HG02798 (cell line): ENCODE data around the gene STX4.
"Not testable (repeated sequence)": the region's sequence is repeated elsewhere in the genome, so short reads cannot be mapped to it uniquely, and the experiment has no call there.

Experiments
- ATAC-seq: cut with Tn5 transposase; IDR thresholded peaks from one replicate; pipeline ENCODE4 v1.9.1; 2021; ENCODE audit warnings: mild to moderate bottlenecking; ENCODE audit not compliant: unreplicated experiment, poor library complexity

STX4 gene

DNA sequence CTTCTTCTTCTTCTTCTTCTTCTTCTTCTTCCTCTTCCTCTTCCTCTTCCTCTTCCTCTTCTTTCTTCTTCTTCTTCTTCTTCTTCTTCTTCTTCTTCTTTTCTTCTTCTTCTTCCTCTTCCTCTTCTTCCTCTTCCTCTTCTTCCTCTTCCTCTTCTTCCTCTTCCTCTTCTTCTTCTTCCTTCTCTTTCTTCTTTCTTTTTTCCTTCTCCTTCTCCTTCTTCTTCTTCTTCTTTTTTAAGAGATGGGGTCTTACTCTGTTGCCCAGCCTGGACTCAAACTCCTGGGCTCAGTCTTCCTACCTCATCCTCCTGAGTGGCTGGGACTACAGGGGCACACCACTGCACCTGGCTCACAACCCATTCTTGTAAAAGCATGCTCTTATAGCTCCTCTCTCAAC is 20.1 kb upstream of the STX4 start:
- ATAC-seq, result not testable (repeated sequence)

DNA sequence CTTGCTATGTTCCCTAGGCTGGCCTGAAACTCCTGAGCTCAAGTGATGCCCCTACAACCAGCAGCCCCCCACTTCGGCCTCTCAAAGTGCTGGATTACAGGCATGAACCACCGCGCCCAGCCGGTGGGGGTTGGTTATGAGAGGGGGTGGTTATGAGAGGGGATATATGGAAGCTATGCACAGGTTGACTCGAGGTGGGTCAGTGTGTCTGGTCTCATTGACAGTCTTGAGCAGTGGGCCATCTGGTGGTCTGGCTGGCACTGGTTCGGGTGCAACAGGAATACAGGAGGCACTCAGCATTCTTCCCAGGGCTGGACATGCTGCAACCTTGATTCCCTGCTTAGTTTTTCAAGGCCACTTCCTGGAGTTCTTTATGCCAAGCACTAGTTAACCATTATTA is 17.3 kb upstream of the STX4 start:
- ATAC-seq, result no peak

DNA sequence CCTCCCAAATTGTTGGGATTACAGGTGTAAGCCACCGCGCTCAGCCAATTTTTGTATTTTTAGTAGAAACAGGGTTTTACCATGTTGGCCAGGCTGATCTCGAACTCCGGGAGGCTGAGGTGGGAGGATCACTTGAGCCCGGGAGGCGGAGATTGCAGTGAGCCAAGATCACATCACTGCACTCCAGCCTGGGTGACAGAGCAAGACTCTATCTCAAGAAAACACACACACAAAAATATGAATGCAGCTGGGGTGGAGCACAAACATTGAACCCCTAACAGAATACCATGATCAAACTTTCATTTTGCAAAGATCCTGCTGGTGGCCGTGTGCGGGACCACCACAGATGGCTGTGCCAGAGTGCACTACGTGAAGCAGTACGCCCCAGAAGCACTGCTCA is 15.6 kb upstream of the STX4 start:
- ATAC-seq, result not testable (repeated sequence)

DNA sequence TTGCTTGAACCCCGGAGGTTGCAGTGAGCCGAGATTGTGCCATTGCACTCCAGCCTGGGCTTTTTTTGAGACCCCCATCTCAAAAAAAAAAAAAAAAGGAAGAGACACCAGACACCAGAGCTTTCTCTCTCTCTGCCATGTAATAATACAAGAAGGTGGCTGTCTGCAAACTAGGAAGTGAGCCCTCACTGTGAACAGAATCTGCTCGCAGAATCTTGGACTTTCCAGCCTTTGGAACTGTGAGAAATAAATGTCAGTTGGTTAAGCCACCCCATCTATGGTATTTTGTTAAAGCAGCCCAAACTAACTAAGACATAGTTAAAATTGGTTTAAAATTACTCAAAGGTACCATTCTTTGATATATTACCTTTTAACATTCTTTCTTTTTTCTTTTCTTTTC is 12.8 kb upstream of the STX4 start:
- ATAC-seq, result no peak

DNA sequence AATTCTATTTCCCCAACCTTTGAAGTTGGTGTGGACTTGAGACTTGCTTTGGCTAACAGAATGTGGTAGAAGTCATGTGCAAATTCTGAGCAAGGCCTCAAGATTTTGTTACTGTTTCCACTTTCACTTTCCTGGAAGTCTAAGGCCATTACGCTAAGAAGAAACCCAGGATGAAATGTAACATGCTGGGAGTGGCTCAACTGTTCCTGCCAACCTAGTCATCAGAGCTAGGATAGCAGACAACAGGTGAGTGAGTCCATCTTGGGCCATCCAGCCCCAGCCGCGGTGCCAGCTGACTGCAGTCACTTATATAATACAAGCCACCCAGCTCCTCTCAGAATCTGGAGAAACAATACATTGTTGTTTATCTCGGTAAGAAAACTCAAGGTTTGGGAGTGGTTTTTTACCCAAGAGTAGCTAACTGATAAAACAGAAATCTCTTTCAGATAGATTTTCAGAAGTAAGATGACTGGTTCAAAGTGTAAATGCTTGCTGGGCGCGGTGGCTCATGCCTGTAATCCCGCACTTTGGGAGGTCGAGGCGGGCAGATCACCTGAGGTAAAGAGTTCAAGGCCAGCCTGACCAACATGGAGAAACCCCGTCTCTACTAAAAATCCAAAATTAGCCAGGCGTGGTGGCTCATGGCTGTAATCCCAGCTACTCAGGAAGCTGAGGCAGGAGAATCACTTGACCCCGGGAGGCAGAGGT is 10.7 kb upstream of the STX4 start:
- ATAC-seq, result no peak

DNA sequence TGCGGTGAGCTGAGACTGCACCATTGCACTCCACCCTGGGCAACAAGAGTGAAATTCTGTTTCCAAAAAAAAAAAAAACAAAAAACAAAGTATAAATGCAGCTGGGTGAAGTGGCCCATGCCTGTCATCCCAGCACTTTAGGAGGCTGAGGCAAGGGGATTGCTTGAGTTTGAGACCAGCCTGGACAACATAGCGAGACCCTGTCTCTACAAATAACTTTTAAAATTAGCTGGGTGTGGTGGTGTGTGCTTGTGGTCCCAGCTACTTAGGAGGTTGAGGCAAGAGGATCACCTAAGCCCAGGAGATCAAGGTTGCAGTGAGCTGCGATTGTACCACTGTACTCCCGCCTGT is 10.1 kb upstream of the STX4 start:
- no peak for ATAC-seq

DNA sequence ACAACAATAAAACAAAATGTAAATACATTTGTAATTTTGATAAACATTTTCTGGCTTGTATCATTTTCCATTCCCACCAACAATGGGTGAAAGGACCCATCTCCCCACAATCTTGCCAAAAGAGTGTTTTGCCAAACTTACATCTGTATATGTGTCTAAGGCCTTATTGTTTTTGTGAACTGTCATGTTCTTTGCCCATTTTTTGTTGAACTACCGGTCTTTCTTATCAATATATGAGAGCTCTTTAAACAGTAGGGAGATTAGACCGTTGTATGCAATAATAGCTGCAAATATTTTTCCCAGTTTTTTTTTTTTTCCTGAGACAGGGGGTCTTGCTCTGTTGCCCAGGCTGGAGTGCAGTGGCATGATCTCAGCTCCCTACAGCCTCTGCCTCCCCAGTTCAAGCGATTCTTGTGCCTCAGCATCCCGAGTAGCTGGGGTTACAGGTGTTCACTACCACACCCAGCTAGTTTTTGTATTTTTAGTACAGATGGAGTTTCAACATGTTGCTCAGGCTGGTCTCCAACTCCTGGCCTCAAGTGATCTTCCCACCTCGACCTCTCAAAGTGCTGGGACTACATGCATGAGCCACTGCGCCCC is 9.6 kb upstream of the STX4 start:
- no peak for ATAC-seq

DNA sequence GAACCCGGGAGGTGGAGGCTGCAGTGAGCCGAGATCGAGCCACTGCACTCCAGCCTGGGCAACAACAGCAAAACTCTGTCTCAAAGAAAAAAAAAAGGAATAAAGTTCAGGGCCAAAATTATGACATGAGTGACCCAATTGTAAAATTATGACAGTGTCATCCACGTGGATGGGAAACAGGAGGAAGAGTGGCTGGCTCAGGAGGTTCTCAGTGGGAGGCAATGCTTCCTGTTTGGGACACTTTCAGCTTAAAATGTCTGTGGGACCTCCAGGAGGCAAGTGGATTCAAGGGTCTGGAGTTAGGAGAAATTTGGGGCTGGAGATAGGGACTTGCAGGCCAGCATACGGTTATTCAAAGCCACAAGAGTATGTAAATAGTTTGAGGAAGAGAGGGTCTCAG is 8.0 kb upstream of the STX4 start:
- ATAC-seq, result no peak

DNA sequence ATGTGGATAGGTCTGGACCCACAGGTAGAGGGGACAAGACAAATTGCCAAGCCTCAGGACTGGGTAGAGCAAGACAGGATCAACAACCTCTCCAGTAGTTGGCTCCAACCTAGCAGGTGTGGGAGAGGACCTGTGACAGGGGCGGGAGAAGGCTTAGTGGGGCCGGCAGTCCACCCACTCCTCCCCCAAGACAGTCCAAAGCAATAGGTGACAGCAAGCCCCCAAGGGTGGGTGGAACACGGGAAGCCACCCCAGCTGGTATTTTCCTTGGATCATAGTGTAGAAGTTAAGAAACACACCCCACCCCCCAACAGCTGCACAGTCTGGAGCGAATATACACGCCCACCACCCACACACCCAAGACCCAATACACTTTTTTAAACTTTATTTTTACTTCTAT is 4.1 kb upstream of the STX4 start:
- no peak for ATAC-seq

DNA sequence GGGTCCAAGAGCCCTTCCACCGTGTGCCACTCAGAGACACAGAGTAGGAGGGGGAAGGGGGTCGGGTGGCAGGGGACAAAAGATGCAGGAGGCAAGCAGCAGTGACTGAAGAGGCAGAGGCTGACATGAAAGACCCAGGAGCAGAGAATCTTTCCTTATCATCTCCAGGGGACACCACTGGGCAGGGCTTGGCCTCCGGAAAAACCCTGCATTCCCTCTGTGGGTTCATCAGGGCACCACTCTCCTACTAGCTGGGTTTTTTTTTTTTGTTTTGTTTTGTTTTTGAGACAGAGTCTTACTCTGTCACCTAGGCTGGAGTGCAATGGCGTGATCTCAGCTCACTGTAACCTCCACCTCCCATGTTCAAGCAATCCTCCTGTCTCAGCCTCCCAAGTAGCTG is 2.1 kb upstream of the STX4 start:
- ATAC-seq, result no peak

DNA sequence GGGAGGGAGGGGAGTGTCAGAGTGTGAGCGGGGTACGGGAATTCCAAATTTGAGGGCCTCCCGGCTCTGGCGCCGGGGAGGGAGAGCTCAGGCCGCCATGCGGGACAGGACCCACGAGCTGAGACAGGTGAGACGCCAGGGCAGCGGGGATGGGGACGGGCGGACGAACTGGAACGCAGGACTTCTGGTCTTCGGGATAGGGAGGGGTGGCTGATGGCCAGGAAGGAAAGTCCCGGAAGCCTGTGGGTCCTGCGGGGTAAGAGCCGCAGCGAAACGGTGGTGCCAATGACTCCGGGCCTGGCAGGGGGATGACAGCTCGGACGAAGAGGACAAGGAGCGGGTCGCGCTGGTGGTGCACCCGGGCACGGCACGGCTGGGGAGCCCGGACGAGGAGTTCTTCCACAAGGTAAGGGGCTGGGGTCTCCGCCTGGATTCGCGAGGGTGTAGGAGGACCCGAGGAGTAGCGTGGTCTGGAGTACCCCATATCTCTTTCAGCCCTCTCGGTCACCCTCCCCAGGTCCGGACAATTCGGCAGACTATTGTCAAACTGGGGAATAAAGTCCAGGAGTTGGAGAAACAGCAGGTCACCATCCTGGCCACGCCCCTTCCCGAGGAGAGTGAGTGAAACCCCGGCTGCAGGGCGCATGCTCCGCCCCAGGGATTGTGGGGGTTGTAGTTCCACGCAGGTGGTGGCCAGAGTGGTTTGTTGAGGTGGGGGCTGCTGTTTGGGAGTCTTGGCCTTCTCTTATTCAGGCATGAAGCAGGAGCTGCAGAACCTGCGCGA is 543 bp downstream of the STX4 start:
- peak; percentile 41 for ATAC-seq

DNA sequence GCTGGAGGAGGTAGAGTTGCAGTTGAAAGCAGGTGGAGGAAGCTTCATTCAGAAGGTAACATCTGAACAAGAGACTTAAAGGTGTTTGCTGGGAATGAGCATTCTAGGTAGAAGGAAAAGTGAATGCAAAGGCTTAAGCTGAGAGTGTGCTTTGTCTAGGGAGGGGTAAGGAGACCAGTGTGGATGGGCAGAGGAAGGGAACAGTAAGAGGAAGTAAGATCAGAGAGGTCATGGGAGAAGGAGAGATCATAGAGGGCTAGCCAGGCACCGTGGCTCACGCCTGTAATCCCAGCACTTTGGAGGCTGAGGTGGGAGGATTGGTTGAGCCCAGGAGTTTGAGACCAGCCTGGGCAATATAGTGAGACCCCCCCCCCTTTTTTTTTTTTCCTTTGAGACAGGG is 3.3 kb downstream of the STX4 start:
- no peak for ATAC-seq

DNA sequence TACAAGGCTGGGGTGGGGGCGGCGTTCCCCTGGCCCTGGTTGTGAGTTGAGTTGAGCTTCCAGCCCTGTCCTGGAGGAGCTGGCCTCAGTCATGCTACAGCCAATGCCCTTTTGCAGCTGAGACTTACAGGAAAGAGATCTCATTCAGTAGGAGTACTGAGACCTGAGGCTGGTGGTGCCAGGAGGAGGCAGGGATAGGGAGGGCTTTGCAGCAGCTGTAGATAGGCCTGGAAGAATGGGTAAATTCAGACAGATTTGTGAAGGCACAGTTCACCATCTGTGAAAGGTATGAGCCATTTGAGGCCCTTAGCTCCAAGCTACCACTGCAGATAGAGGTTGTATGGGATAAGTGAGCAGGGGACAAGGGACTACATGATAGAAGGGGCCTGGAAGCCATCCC is 5.6 kb downstream of the STX4 start:
- ATAC-seq, result no peak

DNA sequence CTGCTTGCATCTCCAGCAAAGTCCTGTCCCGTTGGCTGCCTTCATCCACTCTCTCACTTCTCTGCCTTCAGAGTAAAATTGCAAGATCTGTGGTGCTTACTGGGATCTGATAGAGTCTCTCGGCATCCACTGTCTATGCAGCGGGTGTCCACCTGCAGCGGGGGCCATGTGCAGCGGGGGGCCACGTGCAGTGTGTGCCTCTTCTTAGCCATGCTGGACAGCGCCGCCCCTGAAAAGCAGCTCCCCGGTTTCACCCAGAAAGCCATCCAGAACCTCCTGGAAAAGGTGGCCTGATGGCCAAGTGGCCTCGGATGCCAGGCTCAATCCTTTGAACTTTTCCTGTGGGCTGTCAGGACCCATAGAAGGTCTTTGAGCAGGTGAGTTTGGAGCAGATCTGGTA is 9.5 kb downstream of the STX4 start:
- no peak for ATAC-seq

DNA sequence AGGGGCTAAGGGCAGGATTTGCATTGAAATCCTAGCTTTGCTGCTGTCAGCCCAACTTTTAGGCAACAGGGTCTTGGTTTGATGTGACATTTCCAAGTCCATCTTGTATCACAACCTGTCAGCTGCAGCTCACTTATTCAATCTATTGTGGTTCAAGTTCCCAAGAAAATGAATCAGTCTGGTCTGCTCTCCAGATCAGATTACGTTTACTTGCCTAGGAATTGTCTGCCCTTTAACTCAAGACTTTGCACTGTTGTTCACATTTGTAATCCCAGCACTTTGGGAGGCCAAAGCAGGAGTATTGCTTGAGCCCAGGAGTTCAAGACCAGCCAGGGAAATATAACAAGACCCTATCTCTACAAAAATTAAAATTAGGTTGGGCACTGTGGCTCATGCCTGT is 10.0 kb downstream of the STX4 start:
- ATAC-seq, result no peak

DNA sequence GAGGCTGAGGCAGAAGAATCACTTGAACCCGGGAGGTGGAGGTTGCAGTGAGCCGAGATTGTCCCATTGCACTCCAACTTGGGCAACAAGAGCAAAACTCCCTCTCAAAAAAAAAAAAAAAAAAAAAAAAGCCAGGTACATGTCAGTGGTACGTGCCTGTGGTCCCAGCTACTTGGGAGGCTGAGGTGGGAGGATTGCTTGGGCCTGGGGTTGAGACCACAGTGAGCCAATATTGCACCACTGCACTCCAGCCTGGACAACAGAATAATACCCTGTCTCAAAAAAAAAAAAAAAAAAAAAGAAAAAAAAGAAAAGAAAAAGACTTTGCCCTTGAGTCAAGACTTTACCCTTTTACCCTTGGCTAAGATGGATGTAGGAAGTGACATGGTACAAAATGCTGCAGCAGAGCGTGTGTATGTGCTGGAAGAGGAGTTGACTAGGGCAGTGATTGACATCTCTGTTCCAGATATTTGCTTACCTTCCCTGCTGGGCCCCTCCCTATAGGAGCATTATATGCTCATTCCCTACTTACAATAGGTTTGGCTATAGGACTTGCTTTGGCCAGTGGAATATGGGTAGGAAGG is 10.6 kb downstream of the STX4 start:
- ATAC-seq, result no peak

DNA sequence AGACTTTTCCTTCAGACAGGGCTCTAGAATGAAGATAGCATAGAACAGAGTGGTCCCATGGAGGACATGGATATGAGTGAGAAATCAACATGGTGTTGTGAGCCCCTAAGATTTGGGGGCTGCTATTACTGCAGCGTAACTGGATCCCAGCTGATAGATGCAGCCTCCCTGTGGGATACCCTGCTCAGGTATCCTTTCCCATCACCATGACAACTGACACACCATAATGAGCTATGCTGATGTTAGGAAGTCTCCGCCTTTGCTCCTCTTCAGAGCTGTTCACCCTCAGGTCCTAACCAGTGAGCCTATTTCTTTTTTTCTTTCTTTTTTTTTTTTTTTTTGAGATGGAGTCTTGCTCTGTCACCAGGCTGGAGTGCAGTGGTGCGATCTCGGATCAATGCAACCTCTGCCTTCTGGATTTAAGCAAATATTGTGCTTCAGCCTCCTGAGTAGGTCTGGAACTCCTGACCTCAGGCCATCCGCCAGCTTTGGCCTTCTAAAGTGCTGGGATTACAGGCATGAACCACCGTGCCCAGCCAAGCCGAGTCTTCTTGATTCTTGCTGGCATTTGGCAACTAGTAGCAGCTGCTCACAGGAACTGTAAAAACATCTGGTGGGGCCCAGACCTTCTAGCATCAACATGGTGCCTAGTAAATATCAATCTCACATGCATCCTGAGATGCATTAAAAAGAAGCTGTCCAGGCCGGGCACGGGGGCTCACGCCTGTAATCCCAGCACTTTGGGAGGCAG is 17.1 kb downstream of the STX4 start:
- ATAC-seq, result no peak

DNA sequence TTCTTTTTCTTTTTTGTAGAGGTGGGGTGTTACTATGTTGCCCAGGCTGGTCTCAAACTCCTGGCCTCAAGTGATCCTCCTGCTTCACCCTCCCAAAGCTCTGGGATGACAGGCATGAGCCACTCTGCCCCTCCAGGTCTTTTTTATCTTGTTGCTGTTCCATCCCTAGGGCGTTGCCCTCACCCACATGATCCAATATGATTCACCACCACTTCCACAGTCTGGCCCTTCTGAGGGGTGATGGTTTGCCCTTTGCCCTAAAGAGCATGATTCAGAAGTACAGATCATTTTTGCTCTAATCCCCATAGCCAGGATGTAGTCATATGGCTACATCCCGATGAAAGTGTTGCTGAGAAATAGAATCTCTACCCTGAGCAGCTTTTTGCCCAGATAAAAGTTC is 18.8 kb downstream of the STX4 start:
- no peak for ATAC-seq

DNA sequence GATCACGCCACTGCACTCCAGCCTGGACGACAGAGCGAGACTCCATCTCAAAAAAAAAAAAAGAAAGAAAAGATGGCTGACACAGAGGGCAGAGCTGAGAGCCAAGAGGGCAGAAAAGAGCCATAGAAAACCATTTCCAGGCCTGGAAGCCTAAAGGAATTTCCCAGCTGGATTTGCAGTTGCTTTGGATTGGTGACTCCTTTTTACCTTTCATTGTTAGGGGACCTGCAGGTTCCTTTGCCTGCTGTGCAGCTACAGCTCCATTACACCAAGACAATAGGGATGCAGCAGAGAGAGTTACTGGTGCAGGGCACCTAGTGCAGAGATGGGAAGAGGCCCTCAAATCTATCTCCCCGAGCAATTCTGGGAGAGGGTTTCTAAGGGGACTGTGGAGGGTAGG is 22.3 kb downstream of the STX4 start:
- no peak for ATAC-seq

DNA sequence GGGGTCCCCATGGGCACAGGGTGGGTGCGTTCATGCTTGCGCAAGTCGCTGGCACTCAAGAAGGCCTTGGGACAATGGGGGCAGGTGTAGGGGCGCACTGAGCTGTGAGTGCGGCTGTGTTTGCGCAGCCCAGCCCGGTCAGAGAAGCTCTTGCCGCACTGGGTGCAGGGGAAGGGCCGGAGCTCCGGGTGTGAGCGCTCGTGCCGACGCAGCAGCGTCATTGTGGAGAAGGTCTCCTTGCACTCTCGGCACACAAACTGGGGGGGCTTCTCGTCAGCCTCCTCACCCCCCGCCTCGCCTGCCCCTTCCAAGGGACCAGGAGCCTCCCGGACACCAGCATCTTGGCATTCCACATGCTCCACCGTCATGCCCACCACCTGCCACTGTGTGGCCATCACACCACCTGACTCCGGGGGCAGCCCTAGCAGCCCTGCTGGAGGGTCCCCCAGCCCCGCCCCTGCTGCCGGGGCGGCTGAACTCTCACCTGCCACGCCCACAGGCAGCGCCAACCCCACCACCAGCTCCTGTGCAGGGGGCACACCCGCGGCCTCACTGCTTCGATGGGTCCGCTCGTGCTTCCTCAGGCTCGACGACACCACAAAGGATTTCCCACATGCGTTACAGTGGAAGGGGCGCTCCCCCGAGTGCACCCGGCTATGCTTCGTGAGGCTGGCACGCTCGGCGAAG is 27.9 kb downstream of the STX4 start:
- no peak for ATAC-seq
